ENCODE measurements around the gene SEMA5B.

- TF ChIP-seq CTCF (IDR thresholded peaks at IDR 0.05; ENCODE audit: low read length) (no peak), EZH2 (IDR thresholded peaks at IDR 0.05; ENCODE audit: borderline replicate concordance, low read length) (no peak)
Observed at GRCh38 chr3:122992676-122993075, 34.9 kb downstream of the SEMA5B start.
